ENCODE results near the gene TTLL13. TPM values are rescaled to one million over a fixed set of nuclear protein-coding genes. Genes with fewer than 3 reads are reported as not detected.

Gene TTLL13
- total and polyA plus RNA-seq, 2 of the 4 experiments (the other 2 are of a cell fraction) = 0.10 TPM; not detected in 1

GRCh38 chr15:90262426-90262825 is 13.1 kb downstream of the TTLL13 start:
- Histone ChIP-seq H3K79me1 (ENCODE audit: low read depth in 1 of 2, low read length in 2 of 2) (peaks cover 12 to 30% of the 10 kb centered on the region in 2 experiments), H3K9me1 (ENCODE audit: insufficient read depth, low read length) (peaks cover 10% of the 10 kb centered on the region), H2AK9ac (replicated peaks; ENCODE audit: low read depth, low read length, poor library complexity) (peak overlapping the region; percentile 9), H3K27ac (ENCODE audit: insufficient read depth, low read length) (no peak overlapping the region), H3K23ac (ENCODE audit: low read depth, low read length) (no peak overlapping the region), H4K5ac (ENCODE audit: low read depth, low read length) (no peak overlapping the region), H2AFZ (replicated peaks; ENCODE audit: low read length, poor library complexity) (peak overlapping the region; percentile 38), H4K91ac (ENCODE audit: insufficient read depth, low read depth, low read length) (no peak overlapping the region), H3K56ac (ENCODE audit: extremely low read depth, insufficient read depth, low read length) (no peak overlapping the region), H3K4me1 (ENCODE audit: control insufficient read depth, insufficient read depth, low read length) (peaks cover 7% of the 10 kb centered on the region), H3K9ac (ENCODE audit: low read depth, low read length) (no peak overlapping the region), H3K18ac (ENCODE audit: low read depth, low read length) (no peak overlapping the region), H3K9me3 (ENCODE audit: control insufficient read depth, insufficient read depth, low read length) (no peaks in the 10 kb centered on the region), H3K4me3 (ENCODE audit: insufficient read depth, low read depth, low read length) (no peak overlapping the region), H2BK5ac (ENCODE audit: low read depth, low read length, poor library complexity, severe bottlenecking) (no peak overlapping the region), H4K20me1 (ENCODE audit: insufficient read depth, low read length) (peaks cover 7% of the 10 kb centered on the region; the same call in 1 of the 2 replicates), H3K4me2 (ENCODE audit: low read depth, low read length) (no peak overlapping the region), H3K27me3 (ENCODE audit: control insufficient read depth, insufficient read depth, low read length) (no peaks in the 10 kb centered on the region), H2BK20ac (ENCODE audit: low read depth, low read length) (no peak overlapping the region), H3K14ac (replicated peaks; ENCODE audit: low read depth, low read length) (no peak overlapping the region), H3K36me3 (ENCODE audit: control insufficient read depth, insufficient read depth, low read length) (0 out of 2 replicates have a peak, but pooled peaks cover 3% of the 10 kb centered on the region), H4K8ac (ENCODE audit: low read depth in 2 of 2, low read length in 2 of 2) (no peak overlapping the region), H2AK5ac (ENCODE audit: low read depth, low read length) (no peak overlapping the region), H3K4ac (ENCODE audit: low read depth, low read length) (no peak overlapping the region), H2BK15ac (ENCODE audit: low read depth, low read length) (no peak overlapping the region), H2BK120ac (ENCODE audit: low read depth, low read length) (no peak overlapping the region)
- ATAC-seq (ENCODE audit: low read depth) = no peak
- no CpG with 5 or more reads among the region's 5 CpGs for WGBS, 2 experiments (ENCODE audit: extremely low coverage in 2 of 2, insufficient read length in 1 of 2)
- in situ Hi-C loops (cut with MboI; ENCODE audit: low sequenced_read_pairs) = no loop called here
- no peak for DNase-seq
- dilution Hi-C loops (cut with HindIII; ENCODE audit: low sequenced_read_pairs, unreplicated experiment) = no loop called here
- POLR2A ChIA-PET (ENCODE audit: unreplicated experiment) = interaction anchor here (0.5 kb wide), 1 partner anchor 106 kb away, joined by 13 read pairs; no protein-coding TSS in a partner anchor
- TF ChIP-seq RFX5 (IDR thresholded peaks at IDR 0.05; ENCODE audit: low read depth, low read length) (no peak), CEBPB (IDR thresholded peaks at IDR 0.05; ENCODE audit: low read depth, low read length) (no peak), BHLHE40 (IDR thresholded peaks at IDR 0.05; ENCODE audit: low read depth, low read length) (no peak)
- CTCF ChIA-PET = no interaction called here
- intact Hi-C loops (cut with micrococcal nuclease) = no loop called here
- no TSS peak for BruUV-seq (replicated peaks)

Data from IMR-90 (cell line).